ENCODE results near the gene PLEKHG4. TPM values are rescaled to one million over a fixed set of nuclear protein-coding genes. Genes with fewer than 3 reads are reported as not detected.

The PLEKHG4 gene
- total and polyA plus RNA-seq, 9 of the 15 experiments (the other 6 are each of a cell fraction or from before 2014, with no cell fraction given), result 3.7 to 36.8 (median 17.9) TPM

GRCh38 chr16:67260426-67261063 lies 18.8 kb upstream of the PLEKHG4 start (continued):
- no peak for TF ChIP-seq ZNF175 (CRISPR knock-in tag; IDR thresholded peaks at IDR 0.05; ENCODE audit: low read depth)
- TF ChIP-seq FUS (optimal IDR thresholded peaks at IDR 0.05; ENCODE audit: low read depth, low read length), result no peak
- TF ChIP-seq SP1 (CRISPR knock-in tag; IDR thresholded peaks at IDR 0.05), result 0 out of 2 replicates have a peak, but pooled peaks have one; percentile 33
- TF ChIP-seq SMAD3 (CRISPR knock-in tag; conservative IDR thresholded peaks at IDR 0.05), result no peak
- TF ChIP-seq NCOA6 (IDR thresholded peaks at IDR 0.05), result no peak
- no peak for TF ChIP-seq SUPT5H (IDR thresholded peaks at IDR 0.05)
- no peak for TF ChIP-seq FOXO4 (CRISPR knock-in tag; IDR thresholded peaks at IDR 0.05)
- no peak for TF ChIP-seq TGIF2 (CRISPR knock-in tag; IDR thresholded peaks at IDR 0.05)
- TF ChIP-seq ARID3A (IDR thresholded peaks at IDR 0.05; ENCODE audit: borderline replicate concordance, low read depth, low read length), result no peak
- no peak for TF ChIP-seq GTF3C2 (IDR thresholded peaks at IDR 0.05; ENCODE audit: borderline replicate concordance, extremely low read depth, insufficient read length)
- TF ChIP-seq RBM22 (IDR thresholded peaks at IDR 0.05; ENCODE audit: low read depth, low read length, poor library complexity, severe bottlenecking), result no peak
- TF ChIP-seq HDAC1 (IDR thresholded peaks at IDR 0.05), result no peak
- TF ChIP-seq EP300 (IDR thresholded peaks at IDR 0.05; ENCODE audit: low read length), result 0 out of 2 replicates have a peak, but pooled peaks have one; percentile 7
- no peak for TF ChIP-seq HEY1 (CRISPR knock-in tag; IDR thresholded peaks at IDR 0.05; ENCODE audit: borderline replicate concordance)
- TF ChIP-seq TEAD4 (IDR thresholded peaks at IDR 0.05; ENCODE audit: low read length), result no peak
- no peak for TF ChIP-seq TEAD4 (CRISPR knock-in tag; IDR thresholded peaks at IDR 0.05; ENCODE audit: borderline replicate concordance)
- no peak for TF ChIP-seq ZC3H4 (CRISPR knock-in tag; IDR thresholded peaks at IDR 0.05; ENCODE audit: borderline replicate concordance)
- peak; percentile 94 for TF ChIP-seq SMC3 (conservative IDR thresholded peaks at IDR 0.05; ENCODE audit: insufficient read depth, low read depth, low read length)
- no peak for TF ChIP-seq NR4A1 (CRISPR knock-in tag; IDR thresholded peaks at IDR 0.05)
- TF ChIP-seq NR4A1 (tag; IDR thresholded peaks at IDR 0.05), result no peak
- TF ChIP-seq ZNF282 (CRISPR knock-in tag; IDR thresholded peaks at IDR 0.05), result no peak
- TF ChIP-seq ZNF655 (CRISPR knock-in tag; IDR thresholded peaks at IDR 0.05), result no peak
- TF ChIP-seq TRIM28 (IDR thresholded peaks at IDR 0.05), result no peak
